Measurements from ENCODE around the gene RHD. TPM values are rescaled to one million over a fixed set of nuclear protein-coding genes. Genes with fewer than 3 reads are reported as not detected.
"Not testable (repeated sequence)": the region's sequence is repeated elsewhere in the genome, so short reads cannot be mapped to it uniquely, and the experiment has no call there.

Gene RHD
- total RNA-seq, 2 donors from 2014 or later: not detected

GRCh38 chr1:25300729-25301128, 28.4 kb downstream of the RHD start:
- DNase-seq (ENCODE audit: low spot score); H3K9me3 ChIP-seq; H3K4me1 ChIP-seq (ENCODE audit: control insufficient read depth in 1 of 2, low read depth in 2 of 2); ATAC-seq (ENCODE audit: insufficient number of reproducible peaks, low FRiP score, low read depth); H3K36me3 ChIP-seq; H3K4me3 ChIP-seq; H3K27ac ChIP-seq; H3K27me3 ChIP-seq (replicated peaks; ENCODE audit: insufficient read depth): not testable (repeated sequence)

DNA sequence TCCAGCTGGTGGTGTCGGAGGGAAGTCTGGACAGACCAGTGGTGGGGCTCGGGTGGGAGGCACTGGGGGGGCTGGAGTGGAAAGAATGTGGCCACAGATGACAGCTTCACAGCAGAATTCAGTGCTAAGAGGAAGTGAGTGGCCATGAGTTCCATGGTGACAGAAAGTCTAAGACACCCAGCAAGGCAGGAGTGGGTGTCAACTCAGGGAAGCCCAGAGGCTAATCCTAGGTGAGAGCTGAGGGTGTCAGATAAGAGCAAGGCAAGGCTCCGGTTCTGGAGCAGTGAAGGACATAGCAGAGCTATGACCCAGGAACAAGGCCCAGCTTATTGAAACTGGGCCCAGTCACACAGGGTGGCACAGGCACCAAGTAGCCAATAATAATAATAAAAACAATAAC, 30.0 kb downstream of the RHD start:
- H3K9me3 ChIP-seq; DNase-seq (ENCODE audit: low spot score); ATAC-seq (ENCODE audit: insufficient number of reproducible peaks, low FRiP score, low read depth); H3K4me3 ChIP-seq; H3K4me1 ChIP-seq (ENCODE audit: control insufficient read depth in 1 of 2, low read depth in 2 of 2); H3K27ac ChIP-seq; H3K27me3 ChIP-seq (replicated peaks; ENCODE audit: insufficient read depth); H3K36me3 ChIP-seq: not testable (repeated sequence)

GRCh38 chr1:25304936-25305335, 32.6 kb downstream of the RHD start:
- not testable (repeated sequence) for ATAC-seq (ENCODE audit: insufficient number of reproducible peaks, low FRiP score, low read depth); H3K9me3 ChIP-seq; DNase-seq (ENCODE audit: low spot score); H3K4me1 ChIP-seq (ENCODE audit: control insufficient read depth in 1 of 2, low read depth in 2 of 2); H3K27ac ChIP-seq; H3K27me3 ChIP-seq (replicated peaks; ENCODE audit: insufficient read depth); H3K36me3 ChIP-seq; H3K4me3 ChIP-seq

GRCh38 chr1:25308168-25308567, 35.9 kb downstream of the RHD start:
- H3K9me3 ChIP-seq; H3K27ac ChIP-seq; DNase-seq (ENCODE audit: low spot score); H3K4me3 ChIP-seq; ATAC-seq (ENCODE audit: insufficient number of reproducible peaks, low FRiP score, low read depth); H3K27me3 ChIP-seq (replicated peaks; ENCODE audit: insufficient read depth); H3K4me1 ChIP-seq (ENCODE audit: control insufficient read depth in 1 of 2, low read depth in 2 of 2); H3K36me3 ChIP-seq: not testable (repeated sequence)

DNA sequence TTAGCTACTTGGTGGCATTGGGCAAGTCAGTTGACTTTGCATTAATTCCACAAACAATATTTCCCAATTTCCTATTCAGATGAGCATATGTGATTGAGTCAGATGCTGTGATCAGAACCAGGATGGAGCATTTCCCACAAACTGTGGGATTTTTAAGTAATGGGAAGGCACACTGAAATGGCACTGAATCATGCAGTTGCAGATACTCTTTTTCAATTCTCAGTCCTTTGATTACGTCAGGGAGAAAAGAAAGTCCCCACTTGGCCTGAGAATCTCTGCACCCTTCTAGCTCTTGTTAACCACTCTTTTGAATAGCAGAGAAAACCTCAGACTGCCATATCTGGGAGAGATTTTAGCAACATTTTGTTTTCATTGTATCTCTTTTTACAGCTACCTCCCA, 36.8 kb downstream of the RHD start:
- not testable (repeated sequence) for H3K9me3 ChIP-seq; H3K4me3 ChIP-seq; ATAC-seq (ENCODE audit: insufficient number of reproducible peaks, low FRiP score, low read depth); H3K27me3 ChIP-seq (replicated peaks; ENCODE audit: insufficient read depth); H3K36me3 ChIP-seq; H3K4me1 ChIP-seq (ENCODE audit: control insufficient read depth in 1 of 2, low read depth in 2 of 2); H3K27ac ChIP-seq; DNase-seq (ENCODE audit: low spot score)

GRCh38 chr1:25309486-25309885, 37.2 kb downstream of the RHD start:
- H3K9me3 ChIP-seq; ATAC-seq (ENCODE audit: insufficient number of reproducible peaks, low FRiP score, low read depth); H3K4me3 ChIP-seq; DNase-seq (ENCODE audit: low spot score); H3K27ac ChIP-seq; H3K27me3 ChIP-seq (replicated peaks; ENCODE audit: insufficient read depth); H3K36me3 ChIP-seq; H3K4me1 ChIP-seq (ENCODE audit: control insufficient read depth in 1 of 2, low read depth in 2 of 2): not testable (repeated sequence)

- H3K27ac ChIP-seq; H3K9me3 ChIP-seq; H3K27me3 ChIP-seq (replicated peaks; ENCODE audit: insufficient read depth); H3K4me1 ChIP-seq (ENCODE audit: control insufficient read depth in 1 of 2, low read depth in 2 of 2); H3K36me3 ChIP-seq; H3K4me3 ChIP-seq; DNase-seq (ENCODE audit: low spot score); ATAC-seq (ENCODE audit: insufficient number of reproducible peaks, low FRiP score, low read depth): not testable (repeated sequence)
Observed at GRCh38 chr1:25312806-25313470, 40.6 kb downstream of the RHD start.

DNA sequence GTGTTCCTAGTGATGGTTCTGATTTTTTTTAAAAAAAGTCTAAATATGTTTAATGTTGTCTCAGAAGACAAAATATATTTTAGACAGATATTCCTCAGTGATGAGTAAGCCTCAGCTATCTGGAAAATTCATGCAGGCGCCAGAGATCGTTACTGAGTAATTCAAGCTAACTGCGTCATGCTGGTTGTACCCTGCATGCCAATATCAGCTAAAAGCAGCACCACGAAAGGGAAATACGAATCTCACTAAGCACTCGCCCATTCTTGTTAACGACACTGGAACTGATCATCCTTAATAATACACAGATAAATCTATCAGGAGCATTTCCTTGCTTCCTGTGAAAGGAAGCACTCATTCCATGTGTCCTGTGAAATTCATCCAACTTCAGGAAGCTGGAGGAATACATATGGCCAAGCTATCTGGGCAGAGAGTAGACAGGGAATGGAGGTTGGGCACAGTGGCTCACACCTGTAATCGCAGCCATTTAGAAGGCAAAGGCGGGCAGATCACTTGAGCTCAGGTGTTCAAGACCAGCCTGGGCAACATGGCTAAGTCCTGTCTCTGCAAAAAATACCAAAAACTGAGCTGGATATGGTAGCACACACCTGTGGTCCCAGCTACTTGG, 48.1 kb downstream of the RHD start:
- ATAC-seq (ENCODE audit: insufficient number of reproducible peaks, low FRiP score, low read depth); H3K4me3 ChIP-seq; DNase-seq (ENCODE audit: low spot score); H3K27ac ChIP-seq; H3K27me3 ChIP-seq (replicated peaks; ENCODE audit: insufficient read depth); H3K9me3 ChIP-seq; H3K4me1 ChIP-seq (ENCODE audit: control insufficient read depth in 1 of 2, low read depth in 2 of 2); H3K36me3 ChIP-seq: not testable (repeated sequence)

DNA sequence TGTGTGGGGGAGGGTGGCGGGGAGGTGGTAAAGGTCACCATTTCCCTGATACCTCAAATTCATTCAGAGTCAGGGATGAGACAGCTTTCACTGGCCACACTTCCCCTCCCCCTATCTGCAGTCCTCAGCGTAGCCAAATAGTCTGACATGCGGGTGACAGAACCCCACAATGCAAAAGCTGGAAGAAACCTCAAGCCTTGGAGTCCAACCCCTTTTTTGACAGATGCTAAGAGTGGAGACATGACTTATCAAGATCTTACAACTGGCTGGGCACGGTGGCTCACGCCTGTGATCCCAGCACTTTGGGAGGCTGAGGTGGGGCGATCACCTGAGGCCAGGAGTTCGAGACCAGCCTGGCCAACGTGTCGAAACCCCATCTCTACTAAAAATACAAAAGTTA, 49.8 kb downstream of the RHD start:
- H3K4me3 ChIP-seq; H3K27ac ChIP-seq; H3K9me3 ChIP-seq; ATAC-seq (ENCODE audit: insufficient number of reproducible peaks, low FRiP score, low read depth); DNase-seq (ENCODE audit: low spot score); H3K4me1 ChIP-seq (ENCODE audit: control insufficient read depth in 1 of 2, low read depth in 2 of 2); H3K27me3 ChIP-seq (replicated peaks; ENCODE audit: insufficient read depth); H3K36me3 ChIP-seq: not testable (repeated sequence)

DNA sequence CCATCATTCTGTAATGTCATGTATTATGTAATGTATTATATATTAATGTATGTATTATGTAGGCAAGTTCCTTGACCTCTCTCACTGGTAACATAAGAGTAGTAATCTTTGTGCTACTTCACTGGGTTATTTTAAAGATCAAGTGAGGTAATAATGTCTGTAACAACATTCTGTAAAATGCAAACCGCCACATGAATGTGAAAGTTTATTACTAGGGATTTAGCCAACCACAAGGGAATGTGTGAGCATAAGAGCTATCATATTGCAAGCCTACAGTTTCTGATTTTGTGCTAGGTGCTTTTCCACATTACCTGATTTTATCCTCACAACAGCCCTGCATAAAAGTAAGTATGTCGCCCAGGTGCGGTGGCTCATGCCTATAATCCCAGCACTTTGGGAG, 52.1 kb downstream of the RHD start:
- H3K36me3 ChIP-seq; H3K27me3 ChIP-seq (replicated peaks; ENCODE audit: insufficient read depth); H3K4me3 ChIP-seq; DNase-seq (ENCODE audit: low spot score); H3K4me1 ChIP-seq (ENCODE audit: control insufficient read depth in 1 of 2, low read depth in 2 of 2); H3K27ac ChIP-seq; H3K9me3 ChIP-seq; ATAC-seq (ENCODE audit: insufficient number of reproducible peaks, low FRiP score, low read depth): not testable (repeated sequence)

GRCh38 chr1:25327864-25328790, 55.8 kb downstream of the RHD start:
- not testable (repeated sequence) for H3K27me3 ChIP-seq (replicated peaks; ENCODE audit: insufficient read depth); H3K36me3 ChIP-seq; H3K4me3 ChIP-seq; DNase-seq (ENCODE audit: low spot score); H3K27ac ChIP-seq; H3K4me1 ChIP-seq (ENCODE audit: control insufficient read depth in 1 of 2, low read depth in 2 of 2); H3K9me3 ChIP-seq; ATAC-seq (ENCODE audit: insufficient number of reproducible peaks, low FRiP score, low read depth)

DNA sequence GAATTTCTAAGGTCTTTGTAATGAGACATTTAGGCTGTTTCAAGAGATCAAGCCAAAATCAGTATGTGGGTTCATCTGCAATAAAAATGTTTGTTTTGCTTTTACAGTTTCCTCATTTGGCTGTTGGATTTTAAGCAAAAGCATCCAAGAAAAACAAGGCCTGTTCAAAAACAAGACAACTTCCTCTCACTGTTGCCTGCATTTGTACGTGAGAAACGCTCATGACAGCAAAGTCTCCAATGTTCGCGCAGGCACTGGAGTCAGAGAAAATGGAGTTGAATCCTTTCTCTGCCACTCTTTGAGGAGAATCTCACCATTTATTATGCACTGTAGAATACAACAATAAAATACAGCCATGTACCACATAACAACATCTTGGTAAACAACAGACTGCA, 56.5 kb downstream of the RHD start:
- not testable (repeated sequence) for H3K9me3 ChIP-seq; H3K27ac ChIP-seq; H3K4me1 ChIP-seq (ENCODE audit: control insufficient read depth in 1 of 2, low read depth in 2 of 2); H3K4me3 ChIP-seq; DNase-seq (ENCODE audit: low spot score); H3K36me3 ChIP-seq; ATAC-seq (ENCODE audit: insufficient number of reproducible peaks, low FRiP score, low read depth); H3K27me3 ChIP-seq (replicated peaks; ENCODE audit: insufficient read depth)
